NCI-H526 treated with DMSO at 0.1 percent for 48 hours (cell line): ENCODE measurements around the gene RIPK3.

Experiments
- DNase-seq: peaks from one replicate; lab custom pipeline; 2025; lab: John Stamatoyannopoulos, UW

The RIPK3 gene

GRCh38 chr14:24322672-24323071 is 17.1 kb downstream of the RIPK3 start:
- no peak for DNase-seq

- no peak for DNase-seq
These were observed 18.4 kb downstream of the RIPK3 start for GRCh38 chr14:24321212-24321975.

- DNase-seq = no peak
These were observed 22.5 kb downstream of the RIPK3 start for GRCh38 chr14:24317141-24317928.

GRCh38 chr14:24316597-24316950 is 23.2 kb downstream of the RIPK3 start:
- DNase-seq = no peak

- no peak for DNase-seq
These were observed 23.8 kb downstream of the RIPK3 start for GRCh38 chr14:24315807-24316596.

GRCh38 chr14:24315243-24315806 is 24.5 kb downstream of the RIPK3 start:
- DNase-seq = no peak

- DNase-seq = no peak
These were observed 25.2 kb downstream of the RIPK3 start for GRCh38 chr14:24314377-24315193.

- no peak for DNase-seq
These were observed 25.9 kb downstream of the RIPK3 start for GRCh38 chr14:24313913-24314312.

GRCh38 chr14:24312736-24313507 is 26.9 kb downstream of the RIPK3 start:
- no peak for DNase-seq

GRCh38 chr14:24311837-24312615 is 27.8 kb downstream of the RIPK3 start:
- DNase-seq = no peak

GRCh38 chr14:24310646-24311604 is 28.9 kb downstream of the RIPK3 start, which contains the start of gene LTB4R:
Gene LTB4R (plus strand): TSS chr14:24311502. CDS start chr14:24315652, 4,150 bp downstream.
- no peak for DNase-seq

- DNase-seq = no peak
These were observed 29.5 kb downstream of the RIPK3 start for GRCh38 chr14:24310265-24310645.

GRCh38 chr14:24309538-24310264 is 30.1 kb downstream of the RIPK3 start, which contains the start of gene LTB4R2:
Gene LTB4R2 (plus strand): TSS chr14:24310140. CDS start chr14:24310665, 525 bp downstream.
- DNase-seq = no peak

GRCh38 chr14:24308342-24309124 is 31.3 kb downstream of the RIPK3 start:
- no peak for DNase-seq

- DNase-seq = no peak
These were observed 32.0 kb downstream of the RIPK3 start, which contains the start of gene CIDEB for GRCh38 chr14:24307575-24308341. Gene CIDEB (minus strand): TSS chr14:24307977. CDS start chr14:24307858, 119 bp downstream.

- no peak for DNase-seq
These were observed 32.6 kb downstream of the RIPK3 start for GRCh38 chr14:24307156-24307574.
